Measurements from ENCODE around the gene STRIP2.
"Not testable (repeated sequence)": the region's sequence is repeated elsewhere in the genome, so short reads cannot be mapped to it uniquely, and the experiment has no call there.

The STRIP2 gene

GRCh38 chr7:129454249-129454551 lies 20.0 kb downstream of the STRIP2 start:
- no peak for DNase-seq

GRCh38 chr7:129456421-129456820 lies 22.2 kb downstream of the STRIP2 start:
- no peak for DNase-seq

DNA sequence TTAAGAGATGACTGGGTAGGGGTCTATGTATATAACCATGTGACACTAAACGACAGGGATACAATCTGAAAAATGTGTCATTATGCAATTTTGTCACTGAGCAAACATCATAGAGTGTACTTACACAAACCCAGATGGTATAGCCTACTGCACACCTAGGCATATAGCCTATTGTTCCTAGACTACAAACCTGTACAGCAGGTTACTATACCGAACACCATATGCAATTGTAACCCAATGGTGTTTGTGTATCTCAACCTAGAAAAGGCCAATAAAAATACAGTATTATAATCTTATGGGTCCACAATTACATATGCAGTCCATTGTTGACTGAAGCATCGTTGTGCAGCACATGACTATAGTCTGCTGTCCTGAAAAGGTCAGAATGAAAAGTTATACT lies 22.9 kb downstream of the STRIP2 start:
- DNase-seq = no peak

GRCh38 chr7:129458171-129458570 lies 23.9 kb downstream of the STRIP2 start:
- no peak for DNase-seq

DNA sequence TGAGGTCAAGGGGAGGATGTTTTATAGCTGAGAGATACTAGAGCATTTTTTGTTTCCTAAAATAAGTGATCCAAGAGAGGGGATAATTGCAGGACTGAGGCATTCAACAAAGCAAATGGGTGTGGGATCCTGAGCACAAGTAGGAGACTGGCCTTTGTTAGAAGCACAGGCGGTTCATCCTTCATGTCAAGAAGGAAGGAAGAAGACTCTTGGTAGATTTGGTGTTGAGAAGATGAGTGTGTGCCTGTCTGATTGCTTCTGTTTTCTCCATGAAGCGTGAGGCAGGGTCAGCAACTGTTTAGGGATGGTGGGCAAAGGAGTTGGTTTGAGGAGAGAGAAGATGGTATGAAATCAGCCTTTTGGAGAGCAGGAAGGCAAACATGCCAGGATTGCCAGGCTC lies 27.6 kb downstream of the STRIP2 start:
- DNase-seq = no peak

- no peak for DNase-seq
Measured at GRCh38 chr7:129462420-129462819, 28.2 kb downstream of the STRIP2 start.

DNA sequence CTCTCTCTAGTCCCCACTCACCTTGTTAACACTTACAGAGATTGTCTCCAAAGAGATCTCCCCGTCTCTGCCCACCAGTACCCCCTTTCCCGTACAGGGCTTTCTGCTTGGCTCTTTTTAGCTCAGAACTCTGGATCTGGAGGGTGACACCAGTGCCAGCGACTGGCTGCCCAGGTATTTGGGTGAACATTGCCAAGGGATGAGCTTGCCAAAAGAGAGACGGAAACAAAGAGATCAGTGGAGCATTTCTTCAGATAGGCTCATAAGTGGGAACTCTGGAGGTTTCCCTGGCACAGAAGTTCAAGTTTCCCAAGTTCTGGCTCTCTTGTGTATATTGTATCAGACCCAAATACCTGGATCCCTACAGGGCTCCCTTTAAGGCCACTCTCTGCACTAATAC lies 30.0 kb downstream of the STRIP2 start:
- no peak for DNase-seq

DNA sequence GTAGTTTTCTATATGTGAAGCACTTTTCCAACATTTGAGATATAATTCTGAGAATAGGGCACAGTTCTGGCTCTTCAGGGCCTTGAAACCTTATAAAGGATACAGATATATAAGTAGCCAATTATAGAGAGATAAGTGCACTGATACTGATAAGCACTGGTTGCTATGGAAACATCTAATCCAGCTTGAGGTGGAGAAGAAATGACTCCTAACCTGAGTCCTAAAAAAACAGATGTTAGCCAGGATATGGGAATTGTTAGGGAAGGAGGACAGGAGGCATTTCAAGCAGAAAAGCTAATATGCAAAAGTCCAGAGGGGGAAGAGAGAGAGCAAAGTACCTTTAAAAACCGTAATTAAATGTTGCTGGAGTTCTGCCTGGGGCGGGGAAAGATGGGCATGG lies 30.8 kb downstream of the STRIP2 start:
- no peak for DNase-seq

DNA sequence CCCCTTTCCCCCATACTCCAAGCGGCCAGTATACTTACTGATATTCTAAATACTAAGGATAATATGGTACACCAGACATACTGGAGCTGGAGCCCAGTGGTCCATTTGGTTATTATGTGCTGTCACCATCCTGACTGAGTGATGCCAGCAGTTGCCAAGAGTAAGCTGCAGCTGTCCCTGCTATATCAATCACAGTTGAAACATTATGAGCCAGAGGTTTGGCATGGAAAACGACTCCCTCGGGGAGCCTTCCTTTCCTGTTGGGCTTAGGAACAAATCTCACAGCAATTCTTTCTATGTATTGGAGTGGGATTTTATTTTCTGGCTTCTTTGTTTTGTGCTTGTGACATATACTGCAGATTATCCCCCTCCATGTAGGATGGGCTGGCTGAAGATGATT lies 32.6 kb downstream of the STRIP2 start:
- DNase-seq = no peak

GRCh38 chr7:129468087-129468486 lies 33.9 kb downstream of the STRIP2 start:
- no peak for DNase-seq

DNA sequence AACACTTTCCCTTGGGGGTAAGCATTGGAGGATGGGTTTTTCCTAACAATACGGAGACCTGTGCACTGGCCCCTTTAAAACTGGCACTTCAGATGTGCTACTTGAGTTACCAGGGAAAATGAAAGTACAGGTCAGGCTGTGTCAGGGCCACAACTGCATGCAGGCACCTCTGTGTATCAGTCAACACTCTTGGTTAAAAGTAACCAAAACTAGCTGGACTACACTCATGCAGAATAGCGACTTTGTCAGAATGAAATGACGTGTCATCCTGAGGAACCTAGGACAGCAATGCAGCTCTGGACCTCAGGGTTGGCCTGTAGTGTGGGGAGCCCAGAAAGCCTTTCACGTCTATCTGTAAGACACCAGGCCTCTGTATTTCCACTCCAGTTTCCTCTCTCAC lies 34.3 kb downstream of the STRIP2 start:
- no peak for DNase-seq

- DNase-seq = no peak
Measured at GRCh38 chr7:129469930-129470329, 35.7 kb downstream of the STRIP2 start.

DNA sequence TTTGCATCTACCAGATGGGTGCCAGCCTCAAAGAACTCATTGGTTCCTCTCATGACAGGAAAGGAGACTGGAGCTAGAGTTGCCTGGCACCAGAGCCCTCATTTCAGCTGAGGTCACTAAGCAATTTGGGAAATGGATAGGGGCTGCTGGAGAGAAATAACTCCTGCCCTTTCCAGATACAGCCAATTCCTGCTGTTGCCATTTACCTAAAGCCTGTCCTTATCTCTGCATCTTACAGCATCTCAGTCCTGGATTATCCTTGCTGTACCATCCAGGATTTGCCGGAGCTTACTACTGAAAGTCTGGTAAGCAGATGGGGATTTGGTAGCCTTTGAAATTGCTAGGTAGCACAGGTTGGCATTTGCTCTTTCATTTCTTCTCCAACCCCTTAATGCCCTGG lies 36.2 kb downstream of the STRIP2 start:
- DNase-seq = no peak

DNA sequence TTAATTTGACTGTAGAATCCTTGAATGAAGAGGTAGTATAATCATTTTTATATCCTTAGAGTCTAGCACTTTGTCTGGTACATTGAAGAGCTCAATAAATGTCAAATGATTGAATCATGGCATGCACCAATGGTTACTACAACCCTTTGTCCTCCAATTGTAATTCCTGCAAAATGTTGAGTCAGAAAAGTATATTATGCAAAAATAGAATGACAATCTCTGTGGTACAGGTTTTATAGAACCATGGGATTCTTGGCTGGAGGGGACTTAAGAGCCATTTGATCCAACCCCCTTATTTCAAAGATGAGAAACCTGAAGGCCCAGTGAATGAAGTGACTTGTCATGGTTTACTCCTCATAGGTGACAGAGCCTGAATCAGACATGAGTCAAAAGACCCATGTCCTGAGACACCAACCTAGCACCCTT lies 37.2 kb downstream of the STRIP2 start:
- DNase-seq = no peak

DNA sequence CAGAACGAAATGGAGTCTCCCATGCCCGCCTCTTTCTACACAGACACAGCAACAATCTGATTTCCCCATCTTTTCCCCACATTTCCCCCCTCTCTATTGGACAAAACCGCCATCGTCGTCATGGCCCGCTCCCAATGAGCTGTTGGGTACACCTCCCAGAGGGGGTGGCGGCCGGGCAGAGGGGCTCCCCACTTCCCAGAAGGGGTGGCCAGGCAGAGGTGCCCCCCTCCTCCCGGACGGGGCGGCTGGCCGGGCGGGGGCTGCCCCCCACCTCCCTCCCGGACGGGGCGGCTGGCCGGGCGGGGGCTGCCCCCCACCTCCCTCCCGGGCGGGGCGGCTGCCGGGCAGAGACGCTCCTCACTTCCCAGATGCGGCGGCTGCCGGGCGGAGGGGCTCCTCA lies 41.7 kb downstream of the STRIP2 start:
- DNase-seq = not testable (repeated sequence)

GRCh38 chr7:129476398-129476797 lies 42.2 kb downstream of the STRIP2 start:
- not testable (repeated sequence) for DNase-seq

- no peak for DNase-seq
Measured at GRCh38 chr7:129479831-129480230, 45.6 kb downstream of the STRIP2 start.

DNA sequence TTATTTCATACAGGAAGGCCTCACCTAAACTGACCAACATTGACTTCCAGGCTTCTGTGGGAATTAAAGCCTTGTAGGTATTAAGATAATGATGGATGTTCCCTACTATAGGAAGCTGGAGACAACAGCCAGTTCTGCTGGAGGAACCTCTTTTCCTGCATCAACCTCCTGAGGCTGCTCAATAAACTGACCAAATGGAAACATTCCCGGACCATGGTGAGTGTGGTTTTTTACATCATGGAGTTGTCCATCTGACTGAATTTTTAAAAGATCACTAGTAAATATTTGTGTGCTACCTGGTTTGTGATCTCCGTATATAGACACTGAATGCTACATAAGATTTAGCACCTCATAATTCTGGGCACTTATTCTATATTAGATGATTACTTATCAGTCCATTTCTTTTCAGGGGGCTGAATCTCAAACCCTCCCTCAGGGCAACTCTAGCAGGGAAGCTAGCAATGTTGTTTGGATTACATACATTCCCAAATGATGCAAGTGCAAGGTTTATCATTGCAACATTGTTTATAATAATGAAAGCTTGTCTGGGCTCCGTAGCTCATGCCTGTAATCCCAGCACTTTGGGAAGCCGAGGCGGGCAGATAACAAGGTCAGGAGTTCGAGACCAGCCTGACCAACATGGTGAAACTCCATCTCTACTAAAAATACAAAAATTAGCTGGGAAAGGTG lies 46.6 kb downstream of the STRIP2 start:
- no peak for DNase-seq

GRCh38 chr7:129481376-129481775 lies 47.1 kb downstream of the STRIP2 start:
- not testable (repeated sequence) for DNase-seq

- no peak for DNase-seq
Measured at GRCh38 chr7:129482781-129483180, 48.5 kb downstream of the STRIP2 start.

GRCh38 chr7:129489491-129489890 lies 55.3 kb downstream of the STRIP2 start:
- DNase-seq = no peak

GRCh38 chr7:129492391-129492790 lies 58.2 kb downstream of the STRIP2 start:
- DNase-seq = no peak

GRCh38 chr7:129493555-129493954 lies 59.3 kb downstream of the STRIP2 start:
- DNase-seq = no peak

GRCh38 chr7:129494041-129494440 lies 59.8 kb downstream of the STRIP2 start:
- DNase-seq = no peak

- DNase-seq = no peak
Measured at GRCh38 chr7:129495987-129496386, 61.8 kb downstream of the STRIP2 start.

GRCh38 chr7:129496653-129497052 lies 62.4 kb downstream of the STRIP2 start:
- no peak for DNase-seq

Data from CD4-positive, alpha-beta T cell treated with Interleukin-17A for 4 hours (primary cell).